ENCODE results near the gene POLD3.

DNA sequence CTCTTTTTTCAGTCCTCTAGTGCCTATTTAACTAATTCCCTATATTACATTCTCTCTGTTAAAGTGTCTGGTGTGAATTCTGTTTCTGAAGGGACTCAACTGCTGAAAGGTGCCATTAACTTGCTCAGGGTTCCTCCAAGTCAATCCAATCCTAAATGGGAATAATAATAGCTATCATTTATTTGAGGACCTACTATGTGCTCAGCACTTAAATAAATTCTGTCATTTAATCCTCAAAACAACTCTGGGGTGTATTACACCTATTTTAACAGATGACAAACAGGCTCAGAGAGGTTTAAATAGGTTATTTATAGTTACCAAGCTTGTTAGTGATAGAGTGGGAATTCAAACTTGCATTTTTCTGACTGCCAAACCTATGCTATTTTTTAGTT, 40.6 kb upstream of the POLD3 start:
- no peak for TF ChIP-seq POLR2A (IDR thresholded peaks at IDR 0.05)
- TF ChIP-seq, protein P1, sequence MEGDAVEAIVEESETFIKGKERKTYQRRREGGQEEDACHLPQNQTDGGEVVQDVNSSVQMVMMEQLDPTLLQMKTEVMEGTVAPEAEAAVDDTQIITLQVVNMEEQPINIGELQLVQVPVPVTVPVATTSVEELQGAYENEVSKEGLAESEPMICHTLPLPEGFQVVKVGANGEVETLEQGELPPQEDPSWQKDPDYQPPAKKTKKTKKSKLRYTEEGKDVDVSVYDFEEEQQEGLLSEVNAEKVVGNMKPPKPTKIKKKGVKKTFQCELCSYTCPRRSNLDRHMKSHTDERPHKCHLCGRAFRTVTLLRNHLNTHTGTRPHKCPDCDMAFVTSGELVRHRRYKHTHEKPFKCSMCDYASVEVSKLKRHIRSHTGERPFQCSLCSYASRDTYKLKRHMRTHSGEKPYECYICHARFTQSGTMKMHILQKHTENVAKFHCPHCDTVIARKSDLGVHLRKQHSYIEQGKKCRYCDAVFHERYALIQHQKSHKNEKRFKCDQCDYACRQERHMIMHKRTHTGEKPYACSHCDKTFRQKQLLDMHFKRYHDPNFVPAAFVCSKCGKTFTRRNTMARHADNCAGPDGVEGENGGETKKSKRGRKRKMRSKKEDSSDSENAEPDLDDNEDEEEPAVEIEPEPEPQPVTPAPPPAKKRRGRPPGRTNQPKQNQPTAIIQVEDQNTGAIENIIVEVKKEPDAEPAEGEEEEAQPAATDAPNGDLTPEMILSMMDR (IDR thresholded peaks at IDR 0.05): no peak
- no peak for TF ChIP-seq POLR2AphosphoS5 (IDR thresholded peaks at IDR 0.05)
- TF ChIP-seq EP300 (IDR thresholded peaks at IDR 0.05): no peak

Data from stomach (tissue), 4 donors.